Measurements from ENCODE around the gene RPS2.

Gene RPS2

DNA sequence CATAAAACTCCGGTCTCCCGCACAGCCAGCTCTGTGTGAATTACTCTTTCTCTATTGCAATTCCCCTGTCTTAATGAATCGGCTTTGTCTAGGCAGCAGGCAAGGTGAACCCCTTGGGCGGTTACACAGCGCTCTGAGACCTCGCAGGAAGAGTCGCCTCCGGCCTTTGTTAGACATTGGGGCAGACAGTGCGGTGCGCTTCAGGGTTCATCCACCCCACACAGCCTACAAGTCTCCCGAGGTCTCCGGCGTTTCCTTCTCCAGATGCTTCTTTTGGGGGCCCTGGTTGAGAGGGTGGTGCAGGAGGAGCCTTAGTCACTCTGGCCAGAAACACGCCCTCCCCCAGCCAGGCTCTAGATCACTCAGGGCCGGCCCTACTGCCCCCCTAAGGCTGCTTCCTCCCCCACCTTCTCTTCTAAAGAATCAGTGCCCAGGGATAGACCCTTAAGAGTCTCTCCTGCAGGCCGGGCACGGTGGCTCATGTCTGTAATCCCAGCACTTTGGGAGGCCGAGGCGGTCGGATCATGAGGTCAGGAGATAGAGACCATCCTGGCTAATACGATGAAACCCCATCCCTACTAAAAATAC lies 19.9 kb downstream of the RPS2 start:
- Histone ChIP-seq H3K9me3 (no peaks in the 10 kb centered on the region), H3K27ac (no peak overlapping the region), H3K36me3 (peaks cover 21% of the 10 kb centered on the region), H3K4me1 (ENCODE audit: control insufficient read depth in 1 of 2, insufficient read depth in 1 of 2, low read depth in 1 of 2, low read length in 1 of 2) (peaks cover 27 to 34% of the 10 kb centered on the region in 2 experiments), H3K4me3 (ENCODE audit: low read depth in 1 of 2, low read length in 1 of 2) (no peak overlapping the region), H3K27me3 (no peaks in the 10 kb centered on the region)
- no peak for TF ChIP-seq CTCF (IDR thresholded peaks at IDR 0.05)

DNA sequence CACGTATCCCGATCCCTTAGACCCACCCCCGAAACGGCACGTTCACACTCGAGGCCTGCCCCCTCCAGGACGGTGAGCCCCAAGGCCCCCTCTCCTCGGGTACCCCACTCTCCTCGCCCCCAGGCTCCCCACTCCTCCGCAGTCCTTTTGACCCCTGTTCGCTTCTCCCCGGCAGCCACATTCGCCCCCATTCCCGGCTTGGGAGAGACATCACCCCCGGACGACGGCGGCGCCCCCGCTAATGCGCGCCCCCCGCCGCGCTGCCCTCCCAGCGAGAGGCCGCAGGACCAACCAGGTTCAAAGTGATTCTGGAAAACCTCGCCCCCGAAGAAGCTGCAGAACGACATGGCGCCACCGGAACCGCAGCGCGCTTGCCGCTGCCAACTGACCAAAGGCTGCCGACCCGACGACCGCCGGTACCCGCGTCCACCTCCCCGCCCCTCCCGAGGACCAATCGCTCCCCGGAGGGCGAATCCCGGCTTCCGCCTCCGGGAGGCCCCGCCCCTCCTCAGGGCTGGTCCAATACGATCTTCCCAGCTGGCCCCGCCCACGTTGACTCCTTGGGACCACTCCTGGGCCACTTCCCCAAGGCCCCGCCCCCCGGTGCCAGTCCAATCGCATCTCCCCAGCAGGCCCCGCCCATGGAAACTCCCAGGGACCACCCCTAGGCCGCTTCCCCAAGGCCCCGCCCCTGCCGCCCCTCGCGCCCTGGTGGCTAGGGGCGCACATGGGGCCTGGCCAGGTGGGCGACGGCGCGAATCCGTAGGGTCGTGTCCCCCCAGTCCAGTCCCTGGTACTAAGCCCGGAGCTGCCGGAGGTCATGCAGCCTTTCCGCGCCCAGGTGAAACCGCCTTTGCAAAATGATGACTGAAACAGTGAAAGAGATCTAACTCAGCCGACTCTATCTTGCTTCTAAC lies 21.6 kb downstream of the RPS2 start, which contains the start of gene MSRB1:
Gene MSRB1, minus strand, starts transcription at position 390 of the 917 bp plus-strand sequence. Its CDS starts 43 bp downstream, at position 347.
- no peaks in the 10 kb centered on the region for H3K9me3 ChIP-seq
- H3K4me1 ChIP-seq (ENCODE audit: control insufficient read depth in 1 of 2, insufficient read depth in 1 of 2, low read depth in 1 of 2, low read length in 1 of 2) = peaks cover 44 to 50% of the 10 kb centered on the region in 2 experiments
- peak; percentile 53 for TF ChIP-seq CTCF (IDR thresholded peaks at IDR 0.05)
- H3K36me3 ChIP-seq = peaks cover 37% of the 10 kb centered on the region
- peak within 1 kb of the TSS; percentile 75 to 96 for H3K4me3 ChIP-seq (ENCODE audit: low read depth in 1 of 2, low read length in 1 of 2)
- no peaks in the 10 kb centered on the region for H3K27me3 ChIP-seq
- H3K27ac ChIP-seq = peak within 1 kb of the TSS; percentile 99

DNA sequence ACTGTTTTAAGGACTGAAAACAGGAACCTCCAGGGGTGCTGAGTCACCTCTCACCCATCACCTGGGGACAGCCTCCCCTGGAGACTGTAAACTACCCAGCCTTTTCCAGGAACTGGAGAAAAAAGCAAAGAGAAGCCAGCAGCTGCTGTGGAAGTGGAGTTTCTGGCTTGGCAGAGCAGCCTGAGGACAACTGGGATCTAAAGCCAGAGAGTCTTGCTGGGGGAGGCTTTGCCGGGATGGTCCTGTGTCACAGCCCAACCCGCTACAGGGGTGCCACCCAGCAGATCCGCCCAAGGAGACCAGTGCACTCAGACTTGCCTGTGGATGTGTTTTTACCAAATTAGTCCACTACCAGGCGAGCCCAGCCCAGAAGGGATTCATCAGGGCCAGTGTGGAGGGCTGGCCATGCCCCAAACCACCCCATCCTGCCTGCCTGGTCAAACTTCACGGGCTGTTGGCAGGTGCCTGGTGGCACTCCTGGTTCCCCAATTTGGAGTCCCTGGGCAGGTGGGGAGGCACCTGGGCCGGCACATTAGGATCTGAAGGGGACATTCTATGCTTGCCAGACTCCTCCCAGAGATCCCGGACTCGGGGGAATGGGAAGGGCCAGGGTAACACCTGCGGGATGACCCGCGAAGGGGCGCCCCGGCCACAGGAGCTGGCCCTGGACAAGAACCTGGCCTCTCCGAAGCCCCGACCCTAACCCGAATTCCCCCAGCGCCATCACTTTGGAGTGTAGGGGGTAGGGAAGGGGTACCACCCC lies 22.4 kb downstream of the RPS2 start:
- Histone ChIP-seq H3K36me3 (peaks cover 45% of the 10 kb centered on the region), H3K4me3 (ENCODE audit: low read depth in 1 of 2, low read length in 1 of 2) (peak overlapping the region; percentile 75 to 96), H3K4me1 (ENCODE audit: control insufficient read depth in 1 of 2, insufficient read depth in 1 of 2, low read depth in 1 of 2, low read length in 1 of 2) (peaks cover 52 to 59% of the 10 kb centered on the region in 2 experiments), H3K9me3 (no peaks in the 10 kb centered on the region), H3K27me3 (no peaks in the 10 kb centered on the region), H3K27ac (peak overlapping the region; percentile 99)
- no peak for TF ChIP-seq CTCF (IDR thresholded peaks at IDR 0.05)

DNA sequence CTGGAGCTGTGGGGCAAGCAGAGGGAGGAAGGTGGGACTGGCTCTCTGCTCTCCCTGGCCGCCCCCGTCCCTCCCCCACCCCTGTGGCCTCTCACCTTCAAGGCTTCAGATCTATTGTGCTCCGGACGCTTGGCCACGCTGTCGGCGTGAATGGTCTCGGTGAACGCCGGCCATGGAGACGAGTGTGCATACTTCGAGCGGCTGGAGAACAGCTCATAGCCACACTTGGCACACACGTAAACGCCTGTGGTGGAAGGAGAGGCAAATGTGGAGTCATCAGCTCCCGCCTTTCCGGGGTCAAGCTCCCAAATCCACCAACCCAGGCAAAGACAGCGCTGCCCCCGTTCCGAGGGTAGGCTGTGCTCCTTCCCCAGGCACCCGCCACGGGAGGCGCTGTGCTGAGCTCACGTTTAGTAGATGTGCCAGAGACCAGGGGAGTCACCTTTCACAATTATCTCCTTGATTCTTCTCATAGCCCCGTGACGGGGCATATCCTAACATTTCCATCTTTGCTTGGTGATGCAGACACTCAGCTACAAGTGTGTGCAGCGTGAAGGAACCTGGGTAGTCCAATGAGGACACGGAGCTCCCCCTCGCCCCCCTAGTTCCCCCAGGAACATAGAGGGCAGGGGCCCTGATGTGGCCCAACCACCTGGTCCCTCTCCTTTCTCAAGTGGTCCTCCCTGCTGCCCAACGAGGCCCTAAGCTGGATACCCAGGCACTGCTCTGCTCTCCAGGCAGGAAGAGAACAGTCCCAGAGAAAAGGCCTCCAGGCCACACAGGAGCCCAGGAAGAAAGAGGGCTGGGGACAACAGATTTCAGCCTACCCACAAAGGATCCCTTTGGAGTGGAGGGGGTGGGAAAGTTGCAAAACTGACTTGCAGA lies 23.2 kb downstream of the RPS2 start:
- peaks cover 60 to 67% of the 10 kb centered on the region in 2 experiments for H3K4me1 ChIP-seq (ENCODE audit: control insufficient read depth in 1 of 2, insufficient read depth in 1 of 2, low read depth in 1 of 2, low read length in 1 of 2)
- peak overlapping the region; percentile 99 for H3K27ac ChIP-seq
- no peaks in the 10 kb centered on the region for H3K9me3 ChIP-seq
- TF ChIP-seq CTCF (IDR thresholded peaks at IDR 0.05) = no peak
- H3K36me3 ChIP-seq = peaks cover 54% of the 10 kb centered on the region
- peak overlapping the region; percentile 75 to 96 for H3K4me3 ChIP-seq (ENCODE audit: low read depth in 1 of 2, low read length in 1 of 2)
- H3K27me3 ChIP-seq = no peaks in the 10 kb centered on the region

Measured in neutrophil (primary cell).